C4-2B (cell line): ENCODE measurements around the gene ZSCAN31.

Source experiments
- CTCF ChIP-seq: fragments of 450-650 bp; conservative IDR thresholded peaks from 2 replicates; pipeline ENCODE4 v1.5.1; 2017; ENCODE audit warnings: mild to moderate bottlenecking
- ZFX ChIP-seq: fragments of 450-650 bp; IDR thresholded peaks from 2 replicates; pipeline ENCODE4 v1.6.1; 2017

DNA sequence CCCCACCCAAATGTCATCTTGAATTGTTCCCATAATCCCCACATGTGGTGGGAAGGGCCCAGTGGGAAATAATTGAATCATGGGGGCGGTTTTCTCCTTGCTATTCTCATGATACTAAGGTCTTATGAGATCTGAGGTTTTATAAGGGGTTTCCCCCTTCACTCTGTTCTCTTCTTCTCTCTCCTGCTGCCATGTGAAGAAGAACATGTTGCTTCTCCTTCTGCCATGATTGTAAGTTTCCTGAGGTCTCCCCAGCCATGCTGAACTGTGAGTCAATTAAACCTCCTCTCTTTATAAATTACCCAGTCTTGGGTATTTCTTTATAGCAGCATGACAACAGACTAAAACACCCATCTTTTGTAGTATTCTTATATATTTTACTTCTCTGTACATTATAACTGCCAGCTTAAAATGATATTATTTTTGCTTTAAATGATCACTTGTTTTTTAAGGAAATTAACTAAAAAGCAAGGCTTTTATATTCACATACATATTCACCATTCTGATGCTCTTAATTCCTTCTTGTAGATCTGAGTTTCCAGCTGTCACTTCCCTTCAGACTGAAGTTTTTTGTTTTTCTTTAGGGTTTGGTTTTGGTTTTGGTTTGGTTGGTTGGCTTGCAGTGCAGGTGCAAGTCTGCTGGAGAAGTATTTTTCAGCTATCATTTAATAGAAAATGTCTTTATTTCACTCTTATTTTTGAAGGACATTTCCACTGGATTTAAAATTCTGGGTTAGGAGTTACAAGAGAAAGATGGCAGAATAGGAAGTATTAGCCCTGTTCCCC lies 4.6 kb upstream of the ZSCAN31 start:
- TF ChIP-seq CTCF (no peak), ZFX (no peak)
